Measurements from ENCODE around the gene MYO18A.

The MYO18A gene

DNA sequence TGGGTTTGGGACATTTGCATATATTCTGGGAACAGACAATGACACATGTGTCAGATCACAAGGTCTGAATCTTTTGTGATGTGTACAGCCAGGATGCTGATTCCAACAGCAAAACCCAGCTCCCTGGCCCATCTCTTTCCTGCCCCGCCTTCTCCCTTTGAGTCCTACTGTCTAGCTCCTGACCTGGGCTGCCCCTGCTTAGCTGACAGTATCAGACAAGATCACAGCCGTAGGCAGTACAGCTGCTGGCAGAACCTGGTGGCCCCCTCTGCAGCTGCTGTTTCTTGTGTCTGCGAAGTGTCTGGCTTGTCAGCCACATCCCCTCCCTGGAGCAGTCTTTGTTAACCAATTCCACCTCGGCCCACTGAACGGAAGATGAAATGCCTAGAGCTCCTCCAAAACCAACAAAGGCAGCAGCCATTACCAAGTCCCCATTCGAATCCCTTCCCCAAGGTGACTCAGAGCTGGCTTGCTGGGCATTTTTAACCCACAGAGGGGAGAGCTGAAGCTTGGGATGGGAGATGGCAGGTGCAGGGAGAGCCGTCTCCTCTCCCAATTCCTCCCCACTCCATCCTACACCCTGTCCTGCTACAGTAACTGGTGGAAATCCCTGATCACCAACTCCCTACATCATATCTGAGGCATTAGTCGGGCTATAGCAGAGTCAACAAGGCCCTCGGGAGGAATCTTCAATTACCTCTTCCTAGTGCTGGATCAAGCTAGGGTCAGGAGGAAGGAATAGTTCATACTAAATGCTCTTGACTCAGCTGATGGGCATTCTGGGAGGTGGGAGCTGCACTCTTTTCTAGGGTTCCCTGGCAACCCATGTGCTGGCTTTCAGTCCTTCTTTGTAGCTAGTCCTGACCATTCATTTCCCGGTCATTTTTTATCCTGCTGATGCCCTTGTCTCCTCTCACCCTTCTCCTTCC, 131.5 kb downstream of the MYO18A start:
- Histone ChIP-seq H3K4me1 (ENCODE audit: control insufficient read depth in 1 of 2, insufficient read depth in 2 of 2, low read length in 2 of 2) (peaks cover 4 to 14% of the 10 kb centered on the region in 2 donors), H3K9ac (ENCODE audit: low read depth in 1 of 2, low read length in 2 of 2) (no peak overlapping the region), H3K27ac (ENCODE audit: low read depth, low read length) (no peak overlapping the region), H3K4me3 (ENCODE audit: low read depth in 1 of 2, low read length in 2 of 2) (no peak overlapping the region), H3K27me3 (ENCODE audit: control insufficient read depth in 1 of 2, insufficient read depth in 2 of 2, low read length in 2 of 2) (no peaks in the 10 kb centered on the region), H3K9me3 (ENCODE audit: control insufficient read depth in 1 of 2, low read length in 2 of 2) (no peaks in the 10 kb centered on the region), H3K36me3 (ENCODE audit: control insufficient read depth in 1 of 2, insufficient read depth in 2 of 2, low read length in 2 of 2) (no peaks in the 10 kb centered on the region)

DNA sequence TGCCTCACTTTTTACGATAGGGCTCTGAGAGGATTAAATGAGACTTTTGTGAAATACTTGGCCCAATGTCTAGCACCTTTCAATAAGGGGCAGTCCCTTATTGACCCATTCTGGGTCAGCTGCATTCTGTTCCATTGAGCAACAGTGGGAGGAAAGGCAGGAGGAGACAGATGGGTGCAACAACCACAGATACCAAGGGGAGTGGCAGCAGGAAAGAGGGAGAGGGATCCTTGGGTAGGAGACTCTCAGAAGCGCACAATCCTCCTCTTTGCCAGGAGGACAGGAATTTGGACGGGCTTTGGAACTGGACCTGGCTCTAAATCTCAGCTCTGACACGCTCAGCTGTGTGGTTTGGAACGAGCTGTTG, 133.7 kb downstream of the MYO18A start:
- Histone ChIP-seq H3K36me3 (ENCODE audit: control insufficient read depth in 1 of 2, insufficient read depth in 2 of 2, low read length in 2 of 2) (no peaks in the 10 kb centered on the region), H3K9ac (ENCODE audit: low read depth in 1 of 2, low read length in 2 of 2) (no peak overlapping the region), H3K4me1 (ENCODE audit: control insufficient read depth in 1 of 2, insufficient read depth in 2 of 2, low read length in 2 of 2) (peaks cover 18 to 26% of the 10 kb centered on the region in 2 donors), H3K9me3 (ENCODE audit: control insufficient read depth in 1 of 2, low read length in 2 of 2) (no peaks in the 10 kb centered on the region), H3K4me3 (ENCODE audit: low read depth in 1 of 2, low read length in 2 of 2) (no peak overlapping the region), H3K27ac (ENCODE audit: low read depth, low read length) (no peak overlapping the region), H3K27me3 (ENCODE audit: control insufficient read depth in 1 of 2, insufficient read depth in 2 of 2, low read length in 2 of 2) (no peaks in the 10 kb centered on the region)

GRCh38 chr17:29045734-29046472, 134.3 kb downstream of the MYO18A start:
- Histone ChIP-seq H3K4me3 (ENCODE audit: low read depth in 1 of 2, low read length in 2 of 2) (peak overlapping the region in 1 of 2 donors; percentile 2), H3K9ac (ENCODE audit: low read depth in 1 of 2, low read length in 2 of 2) (no peak overlapping the region), H3K27me3 (ENCODE audit: control insufficient read depth in 1 of 2, insufficient read depth in 2 of 2, low read length in 2 of 2) (no peaks in the 10 kb centered on the region), H3K9me3 (ENCODE audit: control insufficient read depth in 1 of 2, low read length in 2 of 2) (no peaks in the 10 kb centered on the region), H3K36me3 (ENCODE audit: control insufficient read depth in 1 of 2, insufficient read depth in 2 of 2, low read length in 2 of 2) (no peaks in the 10 kb centered on the region), H3K4me1 (ENCODE audit: control insufficient read depth in 1 of 2, insufficient read depth in 2 of 2, low read length in 2 of 2) (peaks cover 18 to 26% of the 10 kb centered on the region in 2 donors), H3K27ac (ENCODE audit: low read depth, low read length) (no peak overlapping the region)

GRCh38 chr17:29045026-29045425, 135.2 kb downstream of the MYO18A start:
- Histone ChIP-seq H3K4me1 (ENCODE audit: control insufficient read depth in 1 of 2, insufficient read depth in 2 of 2, low read length in 2 of 2) (peaks cover 18 to 26% of the 10 kb centered on the region in 2 donors), H3K9ac (ENCODE audit: low read depth in 1 of 2, low read length in 2 of 2) (no peak overlapping the region)

GRCh38 chr17:29043539-29044145, 136.6 kb downstream of the MYO18A start:
- Histone ChIP-seq H3K27ac (ENCODE audit: low read depth, low read length) (no peak overlapping the region), H3K4me1 (ENCODE audit: control insufficient read depth in 1 of 2, insufficient read depth in 2 of 2, low read length in 2 of 2) (peaks cover 18 to 26% of the 10 kb centered on the region in 2 donors), H3K9ac (ENCODE audit: low read depth in 1 of 2, low read length in 2 of 2) (no peak overlapping the region)

More at GRCh38 chr17:29045026-29045425, 135.2 kb downstream of the MYO18A start:
- H3K4me3 ChIP-seq (ENCODE audit: low read depth in 1 of 2, low read length in 2 of 2) = no peak overlapping the region
- H3K27ac ChIP-seq (ENCODE audit: low read depth, low read length) = no peak overlapping the region
- H3K9me3 ChIP-seq (ENCODE audit: control insufficient read depth in 1 of 2, low read length in 2 of 2) = no peaks in the 10 kb centered on the region
- no peaks in the 10 kb centered on the region for H3K27me3 ChIP-seq (ENCODE audit: control insufficient read depth in 1 of 2, insufficient read depth in 2 of 2, low read length in 2 of 2)
- H3K36me3 ChIP-seq (ENCODE audit: control insufficient read depth in 1 of 2, insufficient read depth in 2 of 2, low read length in 2 of 2) = no peaks in the 10 kb centered on the region

GRCh38 chr17:29042679-29043538, 137.3 kb downstream of the MYO18A start, which contains the start of gene PIPOX:
PIPOX (plus strand) TSS chr17:29043141; CDS start chr17:29043226, 85 bp downstream.
- no peak within 1 kb of the TSS for H3K9ac ChIP-seq (ENCODE audit: low read depth in 1 of 2, low read length in 2 of 2)
- peaks cover 18 to 26% of the 10 kb centered on the region in 2 donors for H3K4me1 ChIP-seq (ENCODE audit: control insufficient read depth in 1 of 2, insufficient read depth in 2 of 2, low read length in 2 of 2)
- H3K27ac ChIP-seq (ENCODE audit: low read depth, low read length) = no peak within 1 kb of the TSS
- H3K36me3 ChIP-seq (ENCODE audit: control insufficient read depth in 1 of 2, insufficient read depth in 2 of 2, low read length in 2 of 2) = no peaks in the 10 kb centered on the region
- H3K4me3 ChIP-seq (ENCODE audit: low read depth in 1 of 2, low read length in 2 of 2) = peak within 1 kb of the TSS; percentile 35 to 54
- H3K27me3 ChIP-seq (ENCODE audit: control insufficient read depth in 1 of 2, insufficient read depth in 2 of 2, low read length in 2 of 2) = no peaks in the 10 kb centered on the region
- no peaks in the 10 kb centered on the region for H3K9me3 ChIP-seq (ENCODE audit: control insufficient read depth in 1 of 2, low read length in 2 of 2)

More at GRCh38 chr17:29043539-29044145, 136.6 kb downstream of the MYO18A start:
- Histone ChIP-seq H3K36me3 (ENCODE audit: control insufficient read depth in 1 of 2, insufficient read depth in 2 of 2, low read length in 2 of 2) (no peaks in the 10 kb centered on the region), H3K9me3 (ENCODE audit: control insufficient read depth in 1 of 2, low read length in 2 of 2) (no peaks in the 10 kb centered on the region), H3K4me3 (ENCODE audit: low read depth in 1 of 2, low read length in 2 of 2) (peak overlapping the region; percentile 35 to 54), H3K27me3 (ENCODE audit: control insufficient read depth in 1 of 2, insufficient read depth in 2 of 2, low read length in 2 of 2) (no peaks in the 10 kb centered on the region)

GRCh38 chr17:29042026-29042678, 138.0 kb downstream of the MYO18A start:
- Histone ChIP-seq H3K27ac (ENCODE audit: low read depth, low read length) (no peak overlapping the region), H3K27me3 (ENCODE audit: control insufficient read depth in 1 of 2, insufficient read depth in 2 of 2, low read length in 2 of 2) (no peaks in the 10 kb centered on the region), H3K9me3 (ENCODE audit: control insufficient read depth in 1 of 2, low read length in 2 of 2) (no peaks in the 10 kb centered on the region), H3K4me3 (ENCODE audit: low read depth in 1 of 2, low read length in 2 of 2) (no peak overlapping the region), H3K9ac (ENCODE audit: low read depth in 1 of 2, low read length in 2 of 2) (no peak overlapping the region), H3K36me3 (ENCODE audit: control insufficient read depth in 1 of 2, insufficient read depth in 2 of 2, low read length in 2 of 2) (no peaks in the 10 kb centered on the region), H3K4me1 (ENCODE audit: control insufficient read depth in 1 of 2, insufficient read depth in 2 of 2, low read length in 2 of 2) (peaks cover 18 to 26% of the 10 kb centered on the region in 2 donors)

DNA sequence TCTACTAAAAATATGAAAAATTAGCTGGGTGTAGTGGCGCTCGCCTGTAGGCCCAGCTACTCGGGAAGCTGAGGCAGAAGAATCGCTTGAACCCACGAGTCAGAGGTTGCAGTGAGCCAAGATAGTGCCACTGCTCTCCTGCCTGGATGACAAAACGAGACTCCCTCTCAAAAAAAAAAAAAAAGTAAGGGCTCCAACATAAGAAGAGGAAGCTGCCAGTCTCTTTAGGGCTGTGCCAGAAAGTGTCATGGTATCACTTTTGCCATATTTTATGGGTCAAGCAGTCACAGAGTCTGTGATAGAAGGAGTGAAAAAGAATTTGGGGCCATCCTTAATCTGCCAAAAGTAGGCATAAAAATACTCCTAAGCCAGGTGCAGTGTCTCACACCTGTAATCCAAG, 138.6 kb downstream of the MYO18A start:
- H3K27ac ChIP-seq (ENCODE audit: low read depth, low read length) = no peak overlapping the region
- H3K4me1 ChIP-seq (ENCODE audit: control insufficient read depth in 1 of 2, insufficient read depth in 2 of 2, low read length in 2 of 2) = peaks cover 18 to 26% of the 10 kb centered on the region in 2 donors
- H3K9ac ChIP-seq (ENCODE audit: low read depth in 1 of 2, low read length in 2 of 2) = no peak overlapping the region
- no peaks in the 10 kb centered on the region for H3K36me3 ChIP-seq (ENCODE audit: control insufficient read depth in 1 of 2, insufficient read depth in 2 of 2, low read length in 2 of 2)
- H3K4me3 ChIP-seq (ENCODE audit: low read depth in 1 of 2, low read length in 2 of 2) = no peak overlapping the region
- no peaks in the 10 kb centered on the region for H3K9me3 ChIP-seq (ENCODE audit: control insufficient read depth in 1 of 2, low read length in 2 of 2)
- H3K27me3 ChIP-seq (ENCODE audit: control insufficient read depth in 1 of 2, insufficient read depth in 2 of 2, low read length in 2 of 2) = peaks cover 2% of the 10 kb centered on the region in 2 donors

DNA sequence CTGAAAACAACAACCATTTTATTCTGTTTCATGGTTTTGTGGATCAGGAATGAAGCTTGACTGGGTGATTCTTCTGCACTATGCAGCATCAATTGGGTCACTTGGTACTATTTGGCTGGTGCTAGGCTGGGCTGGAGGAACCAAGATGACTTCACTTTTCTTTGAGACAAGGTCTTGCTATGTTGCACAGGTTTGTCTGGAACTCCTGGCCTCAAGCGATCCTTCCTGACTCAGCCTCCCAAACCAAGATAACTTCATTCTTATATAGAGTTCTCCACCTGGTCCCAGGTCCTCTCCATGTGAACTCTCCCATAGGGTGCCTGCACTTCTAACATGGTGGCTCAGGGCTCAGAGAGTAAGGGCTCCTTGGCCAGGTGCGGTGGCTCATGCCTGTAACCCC, 139.1 kb downstream of the MYO18A start:
- Histone ChIP-seq H3K4me1 (ENCODE audit: control insufficient read depth in 1 of 2, insufficient read depth in 2 of 2, low read length in 2 of 2) (peaks cover 18 to 21% of the 10 kb centered on the region in 2 donors), H3K36me3 (ENCODE audit: control insufficient read depth in 1 of 2, insufficient read depth in 2 of 2, low read length in 2 of 2) (no peaks in the 10 kb centered on the region), H3K9ac (ENCODE audit: low read depth in 1 of 2, low read length in 2 of 2) (no peak overlapping the region), H3K9me3 (ENCODE audit: control insufficient read depth in 1 of 2, low read length in 2 of 2) (no peaks in the 10 kb centered on the region), H3K27me3 (ENCODE audit: control insufficient read depth in 1 of 2, insufficient read depth in 2 of 2, low read length in 2 of 2) (peaks cover 4 to 7% of the 10 kb centered on the region in 2 donors), H3K4me3 (ENCODE audit: low read depth in 1 of 2, low read length in 2 of 2) (no peak overlapping the region), H3K27ac (ENCODE audit: low read depth, low read length) (no peak overlapping the region)
